Sigmoid colon (tissue), 7 donors: ENCODE results near the gene DMRTC1. TPM values are rescaled to one million over a fixed set of nuclear protein-coding genes. Genes with fewer than 3 reads are reported as not detected.
"Not testable (repeated sequence)": the region's sequence is repeated elsewhere in the genome, so short reads cannot be mapped to it uniquely, and the experiment has no call there.

Experiments
- DNase-seq: peaks from one replicate; pipeline ENCODE4 v3.0.0-alpha.2; 2019
- H3K27ac ChIP-seq, 4 donors: fragments of 200-600 bp; sonication (generic); one replicate each; pipeline ENCODE4 v1.5.1; 2016 to 2019; ENCODE audit warnings: mild to moderate bottlenecking in 1 of 4
- H3K27me3 ChIP-seq, 3 donors: fragments of 200-600 bp; sonication (generic); one replicate each; pipeline ENCODE4 v1.5.1; 2019; ENCODE audit warnings: mild to moderate bottlenecking in 1 of 3
- H3K36me3 ChIP-seq, 4 donors: fragments of 200-600 bp; sonication (generic); one replicate each; pipeline ENCODE4 v1.5.1; 2016 to 2019
- H3K4me1 ChIP-seq, 4 donors: fragments of 200-600 bp; sonication (generic); one replicate each; pipeline ENCODE4 v1.5.1; 2017 to 2019
- H3K4me3 ChIP-seq, 4 donors: fragments of 200-600 bp; sonication (generic); one replicate each; pipeline ENCODE4 v1.5.1; 2017 to 2019; ENCODE audit warnings: mild to moderate bottlenecking in 2 of 4, moderate library complexity in 1 of 4
- H3K9me3 ChIP-seq, 4 donors: fragments of 200-600 bp in 3 of 4; sonication (generic) in 3 of 4; one replicate each; pipeline versions ENCODE4 v1.5.1 to v1.6.1; 2013 to 2019
- WGBS, 2 donors: extraction: QIAGEN DNeasy Blood & Tissue Kit; methylation state at CpG; one replicate each; pipeline ENCODE4 v1.1.7; 2013; 5-methylcytosine and 5-hydroxymethylcytosine counted together
- intact Hi-C: fragments of 100-400 bp; cut with DNase I; formaldehyde crosslinking; loops from one replicate; pipeline ENCODE4 v1.15.1; 2023
- polyA plus RNA-seq, 3 donors: library from polyadenylated mRNA; stranded (reverse); fragments of 200-250 nt; gene quantifications; one replicate each; pipeline ENCODE4 v1.2.3, GENCODE V29; 2013
- total RNA-seq, 4 donors: library from RNA; depleted of rRNA; stranded (reverse); fragments of >200 nt; gene quantifications; one replicate each; pipeline ENCODE4 v1.1.0, GENCODE V29; 2016
- donor health status: healthy with polysubstance abuse.
- donor health status: Bipolar disorder and iron deficiency.
- donor health status: healthy.

The DMRTC1 gene
- under 1 TPM in 1 of 4 donors, not detected in 3; 0.55 TPM for total RNA-seq
- polyA plus RNA-seq = under 1 TPM in 1 of 3 donors, not detected in 2; 0.48 TPM

GRCh38 chrX:72943819-72944169 is at the start of gene DMRTC1:
DMRTC1 (minus strand) TSS chrX:72943837; CDS start chrX:72875694, 68,143 bp downstream.
- not testable (repeated sequence) for H3K4me1 ChIP-seq

GRCh38 chrX:72980894-72981469 is 37.3 kb upstream of the DMRTC1 start:
- H3K27ac ChIP-seq, intact Hi-C loops, H3K36me3 ChIP-seq, H3K4me3 ChIP-seq, H3K27me3 ChIP-seq, H3K4me1 ChIP-seq, H3K9me3 ChIP-seq: not testable (repeated sequence)
- 43 to 70% methylated on average over 5 of the region's 5 CpGs for WGBS, 2 donors
- DNase-seq = peak; percentile 24

More at GRCh38 chrX:72943819-72944169, at the start of gene DMRTC1:
- H3K27me3 ChIP-seq, H3K36me3 ChIP-seq, intact Hi-C loops, H3K4me3 ChIP-seq, DNase-seq, H3K27ac ChIP-seq, H3K9me3 ChIP-seq: not testable (repeated sequence)
- no CpG with 5 or more reads among the region's 15 CpGs for WGBS, 2 donors

- H3K36me3 ChIP-seq, DNase-seq, H3K27me3 ChIP-seq, H3K4me3 ChIP-seq, H3K27ac ChIP-seq, intact Hi-C loops, H3K9me3 ChIP-seq, H3K4me1 ChIP-seq: not testable (repeated sequence)
- no CpG with 5 or more reads among the region's 7 CpGs for WGBS, 2 donors
These were observed 31.2 kb upstream of the DMRTC1 start for GRCh38 chrX:72974885-72975284.

GRCh38 chrX:72971859-72972258 is 28.2 kb upstream of the DMRTC1 start:
- H3K27ac ChIP-seq, H3K27me3 ChIP-seq, H3K4me1 ChIP-seq, intact Hi-C loops, H3K4me3 ChIP-seq, H3K9me3 ChIP-seq, DNase-seq, H3K36me3 ChIP-seq: not testable (repeated sequence)
- no CpG with 5 or more reads among the region's 5 CpGs for WGBS, 2 donors

GRCh38 chrX:72959971-72960370 is 16.3 kb upstream of the DMRTC1 start:
- intact Hi-C loops, DNase-seq, H3K9me3 ChIP-seq, H3K27me3 ChIP-seq, H3K4me3 ChIP-seq, H3K4me1 ChIP-seq, H3K36me3 ChIP-seq, H3K27ac ChIP-seq: not testable (repeated sequence)
- no CpG with 5 or more reads among the region's 9 CpGs for WGBS, 2 donors

GRCh38 chrX:72943035-72943818 is 410 bp downstream of the DMRTC1 start:
- H3K9me3 ChIP-seq, H3K4me3 ChIP-seq, DNase-seq, H3K36me3 ChIP-seq, intact Hi-C loops, H3K4me1 ChIP-seq, H3K27ac ChIP-seq, H3K27me3 ChIP-seq: not testable (repeated sequence)
- no CpG with 5 or more reads among the region's 44 CpGs for WGBS, 2 donors

GRCh38 chrX:72942272-72942671 is 1.4 kb downstream of the DMRTC1 start:
- WGBS, 2 donors = no CpG with 5 or more reads among the region's 6 CpGs

GRCh38 chrX:72937906-72938305 is 5.7 kb downstream of the DMRTC1 start, which contains the start of gene FAM236A:
FAM236A (plus strand) TSS chrX:72938206; CDS start chrX:72938263, 57 bp downstream.
- H3K27me3 ChIP-seq, DNase-seq, intact Hi-C loops: not testable (repeated sequence)

More at GRCh38 chrX:72942272-72942671, 1.4 kb downstream of the DMRTC1 start:
- H3K36me3 ChIP-seq, H3K27ac ChIP-seq, DNase-seq, H3K9me3 ChIP-seq, intact Hi-C loops, H3K27me3 ChIP-seq, H3K4me1 ChIP-seq, H3K4me3 ChIP-seq: not testable (repeated sequence)

GRCh38 chrX:72936882-72937455 is 6.7 kb downstream of the DMRTC1 start:
- intact Hi-C loops, H3K27ac ChIP-seq, H3K27me3 ChIP-seq, DNase-seq, H3K36me3 ChIP-seq, H3K4me1 ChIP-seq, H3K9me3 ChIP-seq, H3K4me3 ChIP-seq: not testable (repeated sequence)
- no CpG with 5 or more reads among the region's 8 CpGs for WGBS, 2 donors

More at GRCh38 chrX:72937906-72938305, 5.7 kb downstream of the DMRTC1 start, which contains the start of gene FAM236A:
- H3K36me3 ChIP-seq, H3K27ac ChIP-seq, H3K9me3 ChIP-seq, H3K4me1 ChIP-seq, H3K4me3 ChIP-seq: not testable (repeated sequence)
- no CpG with 5 or more reads among the region's 15 CpGs for whole genome bisulfite sequencing, 2 donors

- H3K9me3 ChIP-seq, H3K27me3 ChIP-seq, H3K36me3 ChIP-seq, H3K4me1 ChIP-seq, DNase-seq, intact Hi-C loops, H3K27ac ChIP-seq, H3K4me3 ChIP-seq: not testable (repeated sequence)
- WGBS, 2 donors = no CpG with 5 or more reads among the region's 7 CpGs
These were observed 7.2 kb downstream of the DMRTC1 start for GRCh38 chrX:72936455-72936854.

GRCh38 chrX:72932283-72932682 is 11.4 kb downstream of the DMRTC1 start:
- intact Hi-C loops, DNase-seq, H3K4me1 ChIP-seq, H3K4me3 ChIP-seq, H3K9me3 ChIP-seq, H3K27me3 ChIP-seq, H3K36me3 ChIP-seq, H3K27ac ChIP-seq: not testable (repeated sequence)
- no CpG with 5 or more reads among the region's 1 CpG for WGBS, 2 donors

GRCh38 chrX:72916096-72916495 is 27.5 kb downstream of the DMRTC1 start:
- intact Hi-C loops, H3K4me3 ChIP-seq, H3K27me3 ChIP-seq, H3K27ac ChIP-seq, H3K4me1 ChIP-seq, DNase-seq, H3K36me3 ChIP-seq, H3K9me3 ChIP-seq: not testable (repeated sequence)
- 65 to 91% methylated on average over 2 to 3 of the region's 5 CpGs for WGBS, 2 donors

- DNase-seq, H3K27ac ChIP-seq, H3K36me3 ChIP-seq, H3K4me1 ChIP-seq, H3K27me3 ChIP-seq, intact Hi-C loops, H3K4me3 ChIP-seq, H3K9me3 ChIP-seq: not testable (repeated sequence)
- no CpG with 5 or more reads among the region's 13 CpGs for WGBS, 2 donors
These were observed 31.3 kb downstream of the DMRTC1 start, which contains the start of gene FAM236C for GRCh38 chrX:72912315-72912714. FAM236C (plus strand) TSS chrX:72912615; CDS start chrX:72912715, 100 bp downstream.
